Fibroblast of lung (primary cell): Measurements from ENCODE around the gene MYBL2.

Source experiments
- EZH2 ChIP-seq: IDR thresholded peaks from 2 replicates; pipeline ENCODE4 v1.5.1; 2012; ENCODE audit warnings: low read length, control low read depth, mild to moderate bottlenecking; ENCODE audit errors: missing control alignments
- TF ChIP-seq, protein P1 (sequence below), 2 donors: IDR thresholded peaks in 1 of 2; conservative IDR thresholded peaks in 1 of 2; 1 replicate in 1 of 2; 2 replicates in 1 of 2; pipeline ENCODE4 v1.5.1; 2011 to 2012; ENCODE audit warnings: low read length in 2 of 2, control low read depth in 1 of 2, inconsistent platforms in 1 of 2, low read depth in 1 of 2, mild to moderate bottlenecking in 1 of 2

DNA sequence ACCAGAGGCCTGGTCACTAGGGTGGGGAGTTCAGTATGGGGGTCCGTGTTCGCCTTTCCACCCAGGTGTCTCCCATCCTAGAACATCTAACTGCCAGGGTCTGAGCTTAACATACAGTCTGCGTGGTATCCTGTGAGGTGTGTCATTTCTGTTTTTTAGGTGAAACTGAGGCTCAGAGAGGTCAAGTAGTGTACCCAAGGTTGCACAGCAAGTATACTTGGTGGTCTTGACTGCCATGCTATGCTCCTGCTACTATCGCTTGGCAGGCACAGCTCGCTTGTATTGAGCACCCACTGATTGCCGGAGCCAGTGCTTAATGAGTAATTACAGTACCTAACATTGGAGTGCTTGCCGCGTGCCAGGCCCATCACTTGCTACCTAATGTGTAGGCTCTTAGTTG lies 33.7 kb downstream of the MYBL2 start:
- TF ChIP-seq, protein P1, sequence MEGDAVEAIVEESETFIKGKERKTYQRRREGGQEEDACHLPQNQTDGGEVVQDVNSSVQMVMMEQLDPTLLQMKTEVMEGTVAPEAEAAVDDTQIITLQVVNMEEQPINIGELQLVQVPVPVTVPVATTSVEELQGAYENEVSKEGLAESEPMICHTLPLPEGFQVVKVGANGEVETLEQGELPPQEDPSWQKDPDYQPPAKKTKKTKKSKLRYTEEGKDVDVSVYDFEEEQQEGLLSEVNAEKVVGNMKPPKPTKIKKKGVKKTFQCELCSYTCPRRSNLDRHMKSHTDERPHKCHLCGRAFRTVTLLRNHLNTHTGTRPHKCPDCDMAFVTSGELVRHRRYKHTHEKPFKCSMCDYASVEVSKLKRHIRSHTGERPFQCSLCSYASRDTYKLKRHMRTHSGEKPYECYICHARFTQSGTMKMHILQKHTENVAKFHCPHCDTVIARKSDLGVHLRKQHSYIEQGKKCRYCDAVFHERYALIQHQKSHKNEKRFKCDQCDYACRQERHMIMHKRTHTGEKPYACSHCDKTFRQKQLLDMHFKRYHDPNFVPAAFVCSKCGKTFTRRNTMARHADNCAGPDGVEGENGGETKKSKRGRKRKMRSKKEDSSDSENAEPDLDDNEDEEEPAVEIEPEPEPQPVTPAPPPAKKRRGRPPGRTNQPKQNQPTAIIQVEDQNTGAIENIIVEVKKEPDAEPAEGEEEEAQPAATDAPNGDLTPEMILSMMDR (conservative IDR thresholded peaks at IDR 0.05 in 1 of 2, IDR thresholded peaks at IDR 0.05 in 1 of 2; ENCODE audit: low read depth in 1 of 2, low read length in 2 of 2), result no peak
- no peak for TF ChIP-seq EZH2
